ENCODE results near the gene SPPL3.

GRCh38 chr12:120884644-120885043, 19.5 kb downstream of the SPPL3 start:
- no peak for TF ChIP-seq POLR2AphosphoS5 (IDR thresholded peaks at IDR 0.05; ENCODE audit: low read depth)
- TF ChIP-seq CTCF (IDR thresholded peaks at IDR 0.05; ENCODE audit: insufficient read depth, low read length), result no peak
- TF ChIP-seq REST (IDR thresholded peaks at IDR 0.05; ENCODE audit: insufficient replicate concordance, low read depth), result no peak
- no peak for TF ChIP-seq GABPA (IDR thresholded peaks at IDR 0.05; ENCODE audit: low read depth)

All from HL-60 (cell line).